ENCODE measurements around the gene SPATA12. TPM values are rescaled to one million over a fixed set of nuclear protein-coding genes. Genes with fewer than 3 reads are reported as not detected.

Gene SPATA12, protein sequence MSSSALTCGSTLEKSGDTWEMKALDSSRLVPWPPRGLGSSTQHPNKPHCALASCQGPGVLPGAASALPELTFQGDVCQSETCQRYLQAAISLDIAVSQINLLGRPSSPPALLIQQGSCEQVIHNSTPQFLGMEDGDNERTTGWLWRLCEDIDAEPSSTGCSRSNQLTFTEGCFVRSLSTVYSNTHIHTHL
- total RNA-seq, result 0.11 TPM in 1 of 2 replicates, not detected in the other

GRCh38 chr3:57060089-57060821, at the start of gene SPATA12:
Gene SPATA12 (plus strand): TSS chr3:57060664. CDS start chr3:57073695, 13,031 bp downstream.

Other genes with a start within 250 kb of the SPATA12 start
- gene IL17RD, start 104.7 kb downstream of the SPATA12 start, total RNA-seq, result 6.5 and 11.6 TPM in 2 replicates
- gene HESX1, start 139.3 kb downstream of the SPATA12 start, total RNA-seq, result 1.4 TPM in 1 of 2 replicates, not detected in the other
- 42.6 and 53.6 TPM in 2 replicates for gene APPL1, start 167.1 kb downstream of the SPATA12 start, total RNA-seq
- under 0.01 TPM in 1 of 2 replicates, not detected in the other for gene ASB14, start 232.0 kb downstream of the SPATA12 start, total RNA-seq

All from uterine smooth muscle cell (primary cell).